ENCODE measurements around the gene DNM3.

DNA sequence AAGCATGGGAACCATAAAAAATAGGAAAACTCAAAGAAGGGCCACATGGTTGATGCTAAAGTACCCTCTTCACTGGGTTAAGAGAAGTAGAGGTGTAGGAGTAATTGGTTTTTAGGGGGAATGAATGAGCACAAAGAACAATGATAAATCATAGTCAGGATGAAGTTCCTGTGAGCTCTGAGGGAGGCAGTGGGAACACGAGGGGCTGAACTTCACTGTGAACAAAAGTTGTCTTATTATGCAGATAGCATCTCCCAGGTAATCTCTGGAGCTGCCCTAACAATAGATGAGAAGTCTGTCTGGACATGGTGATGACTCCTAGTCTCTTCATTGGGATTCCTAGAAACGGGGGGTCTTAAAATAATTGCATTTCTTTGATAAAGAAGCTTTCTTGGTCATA lies 127.9 kb downstream of the DNM3 start:
- no peak for TF ChIP-seq CEBPB (IDR thresholded peaks at IDR 0.05)
- no peak for TF ChIP-seq FOXM1 (IDR thresholded peaks at IDR 0.05; ENCODE audit: borderline replicate concordance, low read depth)
- TF ChIP-seq RAD21 (IDR thresholded peaks at IDR 0.05; ENCODE audit: low read depth), result no peak
- TF ChIP-seq TAF1 (IDR thresholded peaks at IDR 0.05; ENCODE audit: low read depth), result no peak
- TF ChIP-seq YY1 (IDR thresholded peaks at IDR 0.05; ENCODE audit: low read depth), result no peak
- TF ChIP-seq, protein P1, sequence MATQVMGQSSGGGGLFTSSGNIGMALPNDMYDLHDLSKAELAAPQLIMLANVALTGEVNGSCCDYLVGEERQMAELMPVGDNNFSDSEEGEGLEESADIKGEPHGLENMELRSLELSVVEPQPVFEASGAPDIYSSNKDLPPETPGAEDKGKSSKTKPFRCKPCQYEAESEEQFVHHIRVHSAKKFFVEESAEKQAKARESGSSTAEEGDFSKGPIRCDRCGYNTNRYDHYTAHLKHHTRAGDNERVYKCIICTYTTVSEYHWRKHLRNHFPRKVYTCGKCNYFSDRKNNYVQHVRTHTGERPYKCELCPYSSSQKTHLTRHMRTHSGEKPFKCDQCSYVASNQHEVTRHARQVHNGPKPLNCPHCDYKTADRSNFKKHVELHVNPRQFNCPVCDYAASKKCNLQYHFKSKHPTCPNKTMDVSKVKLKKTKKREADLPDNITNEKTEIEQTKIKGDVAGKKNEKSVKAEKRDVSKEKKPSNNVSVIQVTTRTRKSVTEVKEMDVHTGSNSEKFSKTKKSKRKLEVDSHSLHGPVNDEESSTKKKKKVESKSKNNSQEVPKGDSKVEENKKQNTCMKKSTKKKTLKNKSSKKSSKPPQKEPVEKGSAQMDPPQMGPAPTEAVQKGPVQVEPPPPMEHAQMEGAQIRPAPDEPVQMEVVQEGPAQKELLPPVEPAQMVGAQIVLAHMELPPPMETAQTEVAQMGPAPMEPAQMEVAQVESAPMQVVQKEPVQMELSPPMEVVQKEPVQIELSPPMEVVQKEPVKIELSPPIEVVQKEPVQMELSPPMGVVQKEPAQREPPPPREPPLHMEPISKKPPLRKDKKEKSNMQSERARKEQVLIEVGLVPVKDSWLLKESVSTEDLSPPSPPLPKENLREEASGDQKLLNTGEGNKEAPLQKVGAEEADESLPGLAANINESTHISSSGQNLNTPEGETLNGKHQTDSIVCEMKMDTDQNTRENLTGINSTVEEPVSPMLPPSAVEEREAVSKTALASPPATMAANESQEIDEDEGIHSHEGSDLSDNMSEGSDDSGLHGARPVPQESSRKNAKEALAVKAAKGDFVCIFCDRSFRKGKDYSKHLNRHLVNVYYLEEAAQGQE (IDR thresholded peaks at IDR 0.05; ENCODE audit: low read depth), result no peak
- no peak for TF ChIP-seq NFIC (IDR thresholded peaks at IDR 0.05)
- no peak for TF ChIP-seq ZBTB7A (IDR thresholded peaks at IDR 0.05; ENCODE audit: low read depth)
- no peak for TF ChIP-seq TCF12 (IDR thresholded peaks at IDR 0.05; ENCODE audit: low read depth)
- no peak for TF ChIP-seq EGR1 (IDR thresholded peaks at IDR 0.05)
- TF ChIP-seq EP300 (IDR thresholded peaks at IDR 0.05; ENCODE audit: borderline replicate concordance), result no peak
- TF ChIP-seq, protein P2, sequence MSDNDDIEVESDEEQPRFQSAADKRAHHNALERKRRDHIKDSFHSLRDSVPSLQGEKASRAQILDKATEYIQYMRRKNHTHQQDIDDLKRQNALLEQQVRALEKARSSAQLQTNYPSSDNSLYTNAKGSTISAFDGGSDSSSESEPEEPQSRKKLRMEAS (IDR thresholded peaks at IDR 0.05), result no peak
- no peak for TF ChIP-seq CREB1 (IDR thresholded peaks at IDR 0.05; ENCODE audit: low read depth)
- TF ChIP-seq TEAD4 (IDR thresholded peaks at IDR 0.05), result no peak
